Mucosa of rectum (tissue), 2 donors: ENCODE results near the gene GRB10.

Experiments used
- H3K27ac ChIP-seq, 2 donors: one replicate each; pipeline ENCODE4 v1.7.0; 2013; ENCODE audit warnings: inconsistent platforms in 2 of 2, low read depth in 2 of 2, low read length in 2 of 2
- H3K27me3 ChIP-seq, 2 donors: one replicate each; pipeline ENCODE4 v1.7.0; 2013; ENCODE audit warnings: low read length in 2 of 2; ENCODE audit not compliant: control insufficient read depth in 2 of 2, insufficient read depth in 2 of 2
- H3K36me3 ChIP-seq, 2 donors: one replicate each; pipeline ENCODE4 v1.7.0; 2013; ENCODE audit warnings: low read length in 2 of 2; ENCODE audit not compliant: control insufficient read depth in 2 of 2, insufficient read depth in 2 of 2
- H3K4me1 ChIP-seq, 2 donors: one replicate each; pipeline ENCODE4 v1.7.0; 2013; ENCODE audit warnings: low read length in 2 of 2, mild to moderate bottlenecking in 1 of 2; ENCODE audit not compliant: control insufficient read depth in 2 of 2, insufficient read depth in 2 of 2
- H3K4me3 ChIP-seq, 2 donors: one replicate each; pipeline ENCODE4 v1.7.0; 2013; ENCODE audit warnings: low read length in 2 of 2
- H3K9ac ChIP-seq, 2 donors: one replicate each; pipeline ENCODE4 v1.7.0; 2013; ENCODE audit warnings: low read length in 2 of 2, low read depth in 1 of 2, mild to moderate bottlenecking in 1 of 2
- H3K9me3 ChIP-seq, 2 donors: one replicate each; pipeline ENCODE4 v1.7.0; 2013; ENCODE audit warnings: low read length in 2 of 2; ENCODE audit not compliant: control insufficient read depth in 2 of 2
- donor health status: healthy.
- donor health status: Normal muscosa, but diverticular disease.

Gene GRB10

DNA sequence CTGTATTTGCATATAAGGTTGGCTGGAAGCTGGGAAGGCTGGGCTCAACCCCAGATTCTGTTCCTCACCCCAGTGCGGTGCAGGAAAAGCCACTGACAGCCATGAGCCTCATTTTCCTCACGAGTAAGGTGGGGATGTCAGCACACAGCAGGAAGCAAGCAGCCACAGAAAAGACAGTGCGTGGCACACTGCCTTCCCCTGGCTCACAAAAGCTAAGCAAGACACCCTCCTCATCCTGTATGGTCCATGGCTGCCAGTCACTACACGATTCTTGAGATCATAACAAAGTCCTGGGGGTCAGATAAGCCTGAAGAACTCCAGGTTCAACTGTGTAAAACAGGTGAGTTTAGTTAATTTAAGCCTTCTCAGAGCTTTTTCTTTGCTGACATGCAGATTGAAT is 188.6 kb downstream of the GRB10 start:
- Histone ChIP-seq H3K27ac (no peak overlapping the region), H3K27me3 (no peaks in the 10 kb centered on the region), H3K36me3 (peaks cover 0 to 2% of the 10 kb centered on the region in 2 donors), H3K4me3 (no peak overlapping the region), H3K4me1 (no peaks in the 10 kb centered on the region), H3K9ac (no peak overlapping the region), H3K9me3 (no peaks in the 10 kb centered on the region)

DNA sequence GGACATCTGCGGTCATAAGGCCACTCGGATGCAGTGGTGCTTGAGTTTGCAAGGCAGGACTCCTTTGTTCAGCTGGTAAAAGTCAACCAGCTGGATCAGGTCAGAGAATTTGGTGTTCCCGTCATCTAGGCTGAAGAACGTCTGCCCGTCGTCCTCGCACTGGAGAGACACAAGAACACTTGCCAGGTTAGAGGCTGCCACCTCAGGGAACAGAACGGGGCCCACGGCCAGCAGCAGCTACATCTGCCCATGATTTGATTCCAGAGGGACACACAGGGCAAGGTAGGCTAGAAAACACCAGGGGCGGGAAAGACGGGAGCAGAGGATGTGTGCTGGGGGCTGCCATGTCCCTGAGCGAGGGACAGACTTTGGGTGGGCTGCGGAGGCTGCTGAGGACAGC is 189.8 kb downstream of the GRB10 start:
- Histone ChIP-seq H3K9ac (no peak overlapping the region), H3K27ac (no peak overlapping the region), H3K36me3 (peaks cover 0 to 2% of the 10 kb centered on the region in 2 donors), H3K4me3 (no peak overlapping the region), H3K4me1 (no peaks in the 10 kb centered on the region), H3K9me3 (no peaks in the 10 kb centered on the region), H3K27me3 (no peaks in the 10 kb centered on the region)

DNA sequence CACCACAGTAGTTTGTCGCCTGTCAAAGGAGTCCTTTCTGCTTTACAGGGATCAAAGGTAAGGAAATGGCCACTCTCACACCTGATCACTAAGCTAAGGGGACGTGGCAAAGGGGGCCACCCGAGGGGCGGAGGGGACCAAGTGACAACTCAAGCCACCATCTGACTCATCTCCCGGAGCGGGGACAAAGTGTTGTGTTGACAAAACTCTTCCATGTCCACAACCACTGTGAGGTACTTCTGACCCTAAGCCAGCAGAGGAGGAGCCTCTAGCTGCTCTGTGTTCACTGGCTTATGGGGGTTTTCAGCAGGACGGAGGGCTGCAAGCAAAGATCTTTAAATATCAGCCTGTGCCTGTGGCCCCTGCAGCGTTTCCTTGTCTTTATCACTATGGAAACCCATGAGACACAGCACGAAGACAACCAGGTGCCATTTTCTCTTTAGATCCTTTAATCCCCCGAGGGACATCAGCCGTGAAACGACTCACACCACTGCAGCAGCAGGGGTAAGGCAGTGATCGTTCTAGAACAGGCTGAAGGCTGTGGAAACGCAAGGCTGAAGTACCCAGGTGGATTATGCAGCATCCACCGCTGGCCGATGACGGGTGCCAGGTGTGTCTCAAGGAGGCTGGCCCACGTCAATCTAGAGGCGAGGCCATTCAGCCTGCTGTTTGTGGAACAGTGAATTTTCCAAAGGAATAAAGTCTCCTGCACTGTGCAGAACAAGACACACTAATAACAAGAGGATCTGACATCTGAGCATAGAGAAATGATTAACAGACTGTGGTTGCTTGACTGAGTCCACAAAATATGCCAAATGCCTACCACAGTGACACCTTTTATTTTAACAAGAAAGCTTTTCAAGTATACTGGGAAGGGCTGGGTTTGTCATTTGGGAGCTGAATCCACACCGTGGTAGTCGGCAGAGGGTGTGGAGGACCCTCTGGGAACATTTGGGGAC is 190.9 kb downstream of the GRB10 start:
- Histone ChIP-seq H3K4me1 (no peaks in the 10 kb centered on the region), H3K36me3 (peaks cover 0 to 2% of the 10 kb centered on the region in 2 donors), H3K27ac (no peak overlapping the region), H3K4me3 (no peak overlapping the region), H3K9ac (no peak overlapping the region), H3K27me3 (no peaks in the 10 kb centered on the region), H3K9me3 (no peaks in the 10 kb centered on the region)

DNA sequence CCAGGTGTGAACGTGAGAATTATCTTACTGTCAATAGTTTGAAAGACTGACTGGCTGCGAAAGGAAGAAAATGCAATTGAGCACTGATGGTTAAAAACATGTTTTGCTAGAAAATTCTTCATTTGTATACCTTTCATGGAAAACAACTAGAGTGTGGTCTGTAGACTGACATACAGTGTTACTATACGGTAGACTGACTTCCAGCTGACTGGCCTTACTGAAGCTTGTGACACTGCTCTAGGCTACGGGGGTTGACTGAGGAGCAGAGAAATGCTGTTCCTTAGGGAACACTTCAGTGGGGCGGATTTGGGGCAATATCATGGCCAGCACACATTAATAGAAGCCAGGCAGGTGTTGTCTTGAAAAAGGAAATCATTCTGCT is 191.6 kb downstream of the GRB10 start:
- H3K9ac ChIP-seq: no peak overlapping the region
- no peak overlapping the region for H3K4me3 ChIP-seq
- H3K27ac ChIP-seq: no peak overlapping the region
- H3K36me3 ChIP-seq: peaks cover 0 to 2% of the 10 kb centered on the region in 2 donors
- no peaks in the 10 kb centered on the region for H3K27me3 ChIP-seq
- no peaks in the 10 kb centered on the region for H3K4me1 ChIP-seq
- no peaks in the 10 kb centered on the region for H3K9me3 ChIP-seq

DNA sequence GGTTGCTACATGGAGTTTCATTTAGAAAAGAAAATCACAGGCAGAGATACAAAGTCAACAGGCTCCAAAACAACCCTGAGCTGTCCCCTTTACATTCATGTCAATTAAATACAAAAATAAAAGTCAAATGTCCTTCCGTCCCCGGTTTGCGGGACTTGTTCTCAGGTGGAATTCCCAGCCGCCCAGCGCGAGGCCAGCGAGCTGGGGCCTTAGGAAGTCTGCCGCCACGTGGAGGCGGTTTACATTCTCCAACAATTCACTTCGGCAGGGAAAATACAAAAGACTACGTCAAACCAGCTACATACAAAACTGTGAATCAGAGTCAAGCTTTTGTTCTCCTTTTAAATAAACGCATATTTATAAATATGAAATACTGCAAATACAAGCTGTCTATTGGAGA is 192.2 kb downstream of the GRB10 start:
- peaks cover 0 to 2% of the 10 kb centered on the region in 2 donors for H3K36me3 ChIP-seq
- H3K9ac ChIP-seq: no peak overlapping the region
- no peaks in the 10 kb centered on the region for H3K4me1 ChIP-seq
- no peak overlapping the region for H3K27ac ChIP-seq
- no peaks in the 10 kb centered on the region for H3K9me3 ChIP-seq
- no peak overlapping the region for H3K4me3 ChIP-seq
- H3K27me3 ChIP-seq: no peaks in the 10 kb centered on the region

DNA sequence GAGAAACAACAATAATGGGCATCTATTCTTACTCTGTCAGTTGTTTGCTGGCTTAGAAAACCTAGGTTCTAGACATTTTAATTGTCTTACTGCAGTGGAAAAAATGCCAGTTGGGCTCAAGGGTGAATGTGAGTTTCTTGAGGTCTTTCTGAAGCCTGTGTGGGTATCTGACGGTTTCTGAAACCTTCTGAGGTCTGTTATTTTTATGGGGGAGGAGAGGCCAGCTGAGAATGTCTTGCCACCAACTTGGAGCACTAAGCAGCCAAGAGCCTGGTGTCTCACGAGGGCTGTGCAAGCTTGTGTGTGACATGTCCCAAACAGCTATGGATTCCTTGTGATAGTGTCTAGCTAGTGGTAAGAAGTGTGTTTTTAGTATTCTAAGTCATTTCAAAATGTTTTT is 193.3 kb downstream of the GRB10 start:
- peaks cover 0 to 3% of the 10 kb centered on the region in 2 donors for H3K9me3 ChIP-seq
- no peaks in the 10 kb centered on the region for H3K27me3 ChIP-seq
- H3K9ac ChIP-seq: no peak overlapping the region
- no peaks in the 10 kb centered on the region for H3K36me3 ChIP-seq
- no peaks in the 10 kb centered on the region for H3K4me1 ChIP-seq
- H3K4me3 ChIP-seq: no peak overlapping the region
- no peak overlapping the region for H3K27ac ChIP-seq

DNA sequence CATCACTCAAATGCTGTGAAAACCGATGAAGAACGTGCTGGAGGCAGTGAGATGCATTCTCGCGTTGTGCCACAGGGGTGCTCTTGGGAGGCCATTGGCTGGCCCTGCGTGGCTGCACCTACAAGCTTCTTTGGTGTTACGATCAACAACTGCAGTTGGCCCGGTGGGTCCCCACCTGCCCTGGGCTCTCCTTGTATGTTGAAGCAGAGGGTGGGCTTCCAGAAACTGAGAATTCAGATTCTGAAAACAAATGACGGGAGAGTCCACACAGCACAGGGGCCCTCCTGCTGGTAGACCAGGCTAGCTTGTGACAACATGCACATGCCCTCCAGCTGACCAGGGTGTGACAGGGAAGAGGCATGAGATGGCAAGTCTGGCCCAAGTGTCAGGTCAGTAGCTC is 193.8 kb downstream of the GRB10 start:
- no peaks in the 10 kb centered on the region for H3K27me3 ChIP-seq
- H3K4me3 ChIP-seq: no peak overlapping the region
- H3K4me1 ChIP-seq: no peaks in the 10 kb centered on the region
- H3K9me3 ChIP-seq: peaks cover 0 to 3% of the 10 kb centered on the region in 2 donors
- no peaks in the 10 kb centered on the region for H3K36me3 ChIP-seq
- no peak overlapping the region for H3K27ac ChIP-seq
- H3K9ac ChIP-seq: no peak overlapping the region

DNA sequence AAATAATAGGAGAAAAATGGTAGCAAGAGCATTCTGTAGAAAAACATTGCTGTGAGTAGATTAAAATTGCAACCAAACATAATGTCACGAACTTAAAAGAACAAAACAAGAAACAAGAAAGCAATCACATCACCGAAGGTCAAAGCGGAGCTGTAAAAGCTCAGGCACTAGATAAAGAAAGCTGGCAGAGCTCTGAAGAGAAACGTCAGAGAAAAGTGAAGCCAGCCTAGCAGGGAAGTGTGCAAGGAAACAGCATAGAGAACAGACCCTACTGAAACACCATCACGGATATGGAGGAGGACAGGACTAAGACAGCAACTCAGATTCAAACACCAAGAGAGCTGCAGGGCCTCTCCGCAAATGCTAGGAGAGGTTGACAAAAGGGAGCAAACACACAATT is 195.0 kb downstream of the GRB10 start:
- Histone ChIP-seq H3K27ac (no peak overlapping the region), H3K4me3 (no peak overlapping the region), H3K36me3 (no peaks in the 10 kb centered on the region), H3K4me1 (no peaks in the 10 kb centered on the region), H3K9ac (no peak overlapping the region), H3K9me3 (peaks cover 0 to 3% of the 10 kb centered on the region in 2 donors), H3K27me3 (no peaks in the 10 kb centered on the region)

DNA sequence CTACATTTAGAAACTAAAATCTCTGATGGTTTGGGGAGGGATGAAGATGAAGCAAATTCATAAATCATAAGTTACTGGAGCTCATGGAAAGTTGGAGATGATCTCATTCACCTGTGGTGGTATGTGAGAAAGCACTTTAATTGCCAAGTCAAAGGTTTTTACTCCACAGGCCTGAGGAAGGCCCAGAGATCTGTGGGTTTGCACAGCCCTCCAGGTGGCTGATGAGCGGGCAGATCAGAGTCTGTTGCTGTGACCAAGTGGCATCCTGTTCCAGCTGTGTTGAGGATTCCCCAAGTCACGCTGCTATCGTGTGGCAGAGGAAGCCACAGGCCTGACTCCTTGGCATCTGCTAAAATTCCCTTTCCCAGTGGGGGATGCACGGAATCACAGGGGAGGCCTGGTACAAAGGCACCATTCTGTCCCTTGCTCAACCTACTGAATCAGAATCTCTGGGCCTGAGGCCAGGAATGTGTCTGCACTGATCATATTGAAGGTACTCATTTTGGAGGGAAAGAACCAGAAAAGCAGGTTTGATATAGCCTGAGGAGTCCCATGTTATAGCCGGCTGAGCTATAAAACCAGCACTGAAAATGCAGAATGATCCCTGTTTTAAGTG is 197.8 kb downstream of the GRB10 start:
- Histone ChIP-seq H3K4me1 (no peaks in the 10 kb centered on the region), H3K9ac (no peak overlapping the region), H3K27ac (no peak overlapping the region), H3K4me3 (no peak overlapping the region), H3K27me3 (no peaks in the 10 kb centered on the region), H3K9me3 (peaks cover 0 to 5% of the 10 kb centered on the region in 2 donors), H3K36me3 (no peaks in the 10 kb centered on the region)

DNA sequence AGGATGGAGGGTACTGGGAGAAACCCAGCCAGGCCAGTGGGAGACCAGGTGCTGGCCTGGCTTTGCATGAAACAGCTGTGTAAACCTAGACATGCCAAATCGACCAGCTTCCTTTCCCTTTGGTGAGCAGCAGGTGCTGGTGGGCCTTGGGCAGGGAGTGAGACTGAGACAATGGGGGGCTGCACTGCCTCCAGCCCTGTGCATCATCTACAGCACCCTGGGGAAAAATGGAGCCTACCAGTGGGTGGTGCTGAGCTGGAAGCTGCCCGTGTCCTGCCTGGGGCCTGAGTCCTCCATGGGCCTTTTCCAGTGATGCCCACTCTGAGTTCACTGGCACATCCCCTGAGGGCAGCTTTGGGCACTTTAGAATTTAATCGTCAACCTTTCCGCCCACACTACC is 198.3 kb downstream of the GRB10 start:
- Histone ChIP-seq H3K27me3 (no peaks in the 10 kb centered on the region), H3K27ac (no peak overlapping the region), H3K9me3 (peaks cover 0 to 5% of the 10 kb centered on the region in 2 donors), H3K9ac (no peak overlapping the region), H3K4me3 (no peak overlapping the region), H3K36me3 (no peaks in the 10 kb centered on the region), H3K4me1 (no peaks in the 10 kb centered on the region)
